ENCODE data around the gene HSPB3. TPM values are rescaled to one million over a fixed set of nuclear protein-coding genes. Genes with fewer than 3 reads are reported as not detected.

The HSPB3 gene
- total and polyA plus RNA-seq, 2 of the 4 experiments (the other 2 are of a cell fraction), result 0.31 to 0.54 TPM

GRCh38 chr5:54411176-54411575, 44.3 kb upstream of the HSPB3 start:
- H3K36me3 ChIP-seq (ENCODE audit: control insufficient read depth, insufficient read depth, low read length), result no peaks in the 10 kb centered on the region
- H3K23ac ChIP-seq (ENCODE audit: low read depth, low read length), result no peak overlapping the region
- H4K8ac ChIP-seq (ENCODE audit: low read depth in 2 of 2, low read length in 2 of 2), result no peak overlapping the region
- WGBS, 2 experiments (ENCODE audit: extremely low coverage in 2 of 2, insufficient read length in 1 of 2), result no CpG with 5 or more reads among the region's 2 CpGs
- H3K79me1 ChIP-seq (ENCODE audit: low read depth in 1 of 2, low read length in 2 of 2), result no peaks in the 10 kb centered on the region
- H3K4ac ChIP-seq (ENCODE audit: low read depth, low read length), result no peak overlapping the region
- peaks cover 21% of the 10 kb centered on the region for H3K27me3 ChIP-seq (ENCODE audit: control insufficient read depth, insufficient read depth, low read length)
- H3K9me1 ChIP-seq (ENCODE audit: insufficient read depth, low read length), result 0 out of 2 replicates have a peak, but pooled peaks cover under 1% of the 10 kb centered on the region
- no peak overlapping the region for H4K5ac ChIP-seq (ENCODE audit: low read depth, low read length)
- POLR2A ChIA-PET (ENCODE audit: unreplicated experiment), result no interaction called here
- H3K9ac ChIP-seq (ENCODE audit: low read depth, low read length), result no peak overlapping the region
- no peak for ATAC-seq (ENCODE audit: low read depth)
- no peaks in the 10 kb centered on the region; the same call in 1 of the 2 replicates for H3K4me1 ChIP-seq (ENCODE audit: control insufficient read depth, insufficient read depth, low read length)
- no peaks in the 10 kb centered on the region for H3K9me3 ChIP-seq (ENCODE audit: control insufficient read depth, insufficient read depth, low read length)
- dilution Hi-C loops (cut with HindIII; ENCODE audit: low sequenced_read_pairs, unreplicated experiment) (no loop called here), in situ Hi-C loops (cut with MboI; ENCODE audit: low sequenced_read_pairs) (loop anchor here (5.0 kb wide), 1 partner anchor 154 kb away; no protein-coding TSS in a partner anchor), intact Hi-C loops (cut with micrococcal nuclease) (no loop called here)
- no peak overlapping the region for H3K18ac ChIP-seq (ENCODE audit: low read depth, low read length)
- CTCF ChIA-PET, result interaction anchor here (0.8 kb wide), 1 partner anchor 164 kb away, joined by 4 read pairs; no protein-coding TSS in a partner anchor
- H3K14ac ChIP-seq (replicated peaks; ENCODE audit: low read depth, low read length), result no peak overlapping the region
- no peak overlapping the region for H2AK5ac ChIP-seq (ENCODE audit: low read depth, low read length)
- H4K20me1 ChIP-seq (ENCODE audit: insufficient read depth, low read length), result no peaks in the 10 kb centered on the region
- H2BK120ac ChIP-seq (ENCODE audit: low read depth, low read length), result no peak overlapping the region
- DNase-seq, result no peak
- H3K27ac ChIP-seq (ENCODE audit: insufficient read depth, low read length), result no peak overlapping the region
- H3K56ac ChIP-seq (ENCODE audit: extremely low read depth, insufficient read depth, low read length), result no peak overlapping the region
- BruUV-seq (replicated peaks), result no TSS peak
- no peak overlapping the region for H2BK5ac ChIP-seq (ENCODE audit: low read depth, low read length, poor library complexity, severe bottlenecking)
- no peak overlapping the region for H3K4me3 ChIP-seq (ENCODE audit: insufficient read depth, low read depth, low read length)
- no peak for TF ChIP-seq BHLHE40 (IDR thresholded peaks at IDR 0.05; ENCODE audit: low read depth, low read length)
- no peak for TF ChIP-seq RAD21 (IDR thresholded peaks at IDR 0.05; ENCODE audit: low read length)
- TF ChIP-seq MXI1 (IDR thresholded peaks at IDR 0.05; ENCODE audit: borderline replicate concordance, low read depth, low read length), result no peak
- TF ChIP-seq MAFK (IDR thresholded peaks at IDR 0.05; ENCODE audit: low read depth, low read length), result no peak
- no peak for TF ChIP-seq FOS (IDR thresholded peaks at IDR 0.05; ENCODE audit: low read depth, low read length)
- TF ChIP-seq CHD1 (IDR thresholded peaks at IDR 0.05; ENCODE audit: low read depth, low read length), result no peak
- TF ChIP-seq SMC3 (IDR thresholded peaks at IDR 0.05; ENCODE audit: low read depth, low read length), result no peak
- no peak for TF ChIP-seq MAZ (IDR thresholded peaks at IDR 0.05; ENCODE audit: borderline replicate concordance, low read depth, low read length)
- TF ChIP-seq ELK1 (IDR thresholded peaks at IDR 0.05; ENCODE audit: borderline replicate concordance, low read depth, low read length), result no peak
- no peak for TF ChIP-seq CEBPB (IDR thresholded peaks at IDR 0.05; ENCODE audit: low read depth, low read length)
- no peak for TF ChIP-seq RFX5 (IDR thresholded peaks at IDR 0.05; ENCODE audit: low read depth, low read length)
- TF ChIP-seq NFE2L2 (IDR thresholded peaks at IDR 0.05; ENCODE audit: low read depth, low read length), result no peak
- H2BK20ac ChIP-seq (ENCODE audit: low read depth, low read length), result no peak overlapping the region
- no peak overlapping the region for H2AFZ ChIP-seq (replicated peaks; ENCODE audit: low read length, poor library complexity)
- no peak overlapping the region for H2AK9ac ChIP-seq (replicated peaks; ENCODE audit: low read depth, low read length, poor library complexity)
- H2BK15ac ChIP-seq (ENCODE audit: low read depth, low read length), result no peak overlapping the region
- H4K91ac ChIP-seq (ENCODE audit: insufficient read depth, low read depth, low read length), result no peak overlapping the region
- no peak overlapping the region for H3K4me2 ChIP-seq (ENCODE audit: low read depth, low read length)
